Measurements from ENCODE around the gene CCDC184. TPM values are rescaled to one million over a fixed set of nuclear protein-coding genes. Genes with fewer than 3 reads are reported as not detected.

Gene CCDC184
- total RNA-seq (2021; ENCODE audit: unreplicated experiment) = 0.74 TPM
- 0.99 TPM for polyA plus RNA-seq (2012; ENCODE audit: insufficient read length)
- Bru-seq, nascent RNA = percentile 31 among the genes with signal in this experiment
- percentile 37 among the genes with signal in this experiment for BruChase-seq, experiment 1, labeled RNA remaining after a 2-hour chase
- percentile 18 among the genes with signal in this experiment for BruChase-seq, experiment 2, labeled RNA remaining after a 6-hour chase
- long read RNA-seq = 0 reads

GRCh38 chr12:48183091-48183875, at the start of gene CCDC184:
Gene CCDC184 (plus strand): TSS chr12:48183644. CDS start chr12:48184123, 479 bp downstream.
- peak; percentile 65 for TF ChIP-seq CTCF (IDR thresholded peaks at IDR 0.05)
- TF ChIP-seq TCF7L2 (IDR thresholded peaks at IDR 0.05; ENCODE audit: low read depth, low read length) = no peak
- no peak for TF ChIP-seq POLR2AphosphoS5 (IDR thresholded peaks at IDR 0.05; ENCODE audit: low read depth, low read length)
- TF ChIP-seq, protein P1, sequence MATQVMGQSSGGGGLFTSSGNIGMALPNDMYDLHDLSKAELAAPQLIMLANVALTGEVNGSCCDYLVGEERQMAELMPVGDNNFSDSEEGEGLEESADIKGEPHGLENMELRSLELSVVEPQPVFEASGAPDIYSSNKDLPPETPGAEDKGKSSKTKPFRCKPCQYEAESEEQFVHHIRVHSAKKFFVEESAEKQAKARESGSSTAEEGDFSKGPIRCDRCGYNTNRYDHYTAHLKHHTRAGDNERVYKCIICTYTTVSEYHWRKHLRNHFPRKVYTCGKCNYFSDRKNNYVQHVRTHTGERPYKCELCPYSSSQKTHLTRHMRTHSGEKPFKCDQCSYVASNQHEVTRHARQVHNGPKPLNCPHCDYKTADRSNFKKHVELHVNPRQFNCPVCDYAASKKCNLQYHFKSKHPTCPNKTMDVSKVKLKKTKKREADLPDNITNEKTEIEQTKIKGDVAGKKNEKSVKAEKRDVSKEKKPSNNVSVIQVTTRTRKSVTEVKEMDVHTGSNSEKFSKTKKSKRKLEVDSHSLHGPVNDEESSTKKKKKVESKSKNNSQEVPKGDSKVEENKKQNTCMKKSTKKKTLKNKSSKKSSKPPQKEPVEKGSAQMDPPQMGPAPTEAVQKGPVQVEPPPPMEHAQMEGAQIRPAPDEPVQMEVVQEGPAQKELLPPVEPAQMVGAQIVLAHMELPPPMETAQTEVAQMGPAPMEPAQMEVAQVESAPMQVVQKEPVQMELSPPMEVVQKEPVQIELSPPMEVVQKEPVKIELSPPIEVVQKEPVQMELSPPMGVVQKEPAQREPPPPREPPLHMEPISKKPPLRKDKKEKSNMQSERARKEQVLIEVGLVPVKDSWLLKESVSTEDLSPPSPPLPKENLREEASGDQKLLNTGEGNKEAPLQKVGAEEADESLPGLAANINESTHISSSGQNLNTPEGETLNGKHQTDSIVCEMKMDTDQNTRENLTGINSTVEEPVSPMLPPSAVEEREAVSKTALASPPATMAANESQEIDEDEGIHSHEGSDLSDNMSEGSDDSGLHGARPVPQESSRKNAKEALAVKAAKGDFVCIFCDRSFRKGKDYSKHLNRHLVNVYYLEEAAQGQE (IDR thresholded peaks at IDR 0.05; ENCODE audit: insufficient read depth in 1 of 2, low read depth in 2 of 2, low read length in 1 of 2) = no peak
- TF ChIP-seq SIN3A (IDR thresholded peaks at IDR 0.05; ENCODE audit: borderline replicate concordance, insufficient read depth, low read depth, low read length) = 0 out of 2 replicates have a peak, but pooled peaks have one; percentile 61
- peaks cover 23% of the 10 kb centered on the region for H3K27me3 ChIP-seq (ENCODE audit: control insufficient read depth, insufficient read depth, low read length)

GRCh38 chr12:48135027-48135426, 48.4 kb upstream of the CCDC184 start:
- DNase-seq (ENCODE audit: low read depth, low spot score) (no peak), ATAC-seq (no peak)
- ChIA-PET POLR2A (no interaction called here), CTCF (no interaction called here)
- no TSS peak for BruUV-seq (replicated peaks)
- Histone ChIP-seq H3K4me3 (ENCODE audit: low read depth in 2 of 2, low read length in 2 of 2) (no peak overlapping the region), H3K4me1 (ENCODE audit: control insufficient read depth, insufficient read depth, low read length) (no peaks in the 10 kb centered on the region), H3K36me3 (ENCODE audit: control insufficient read depth, insufficient read depth, low read length) (peaks cover 7% of the 10 kb centered on the region), H3K27ac (ENCODE audit: low read length) (no peak overlapping the region), H3K9me3 (ENCODE audit: control insufficient read depth, insufficient read depth, low read depth, low read length) (no peaks in the 10 kb centered on the region), H3K27me3 (ENCODE audit: control insufficient read depth, insufficient read depth, low read length) (no peaks in the 10 kb centered on the region)
- TF ChIP-seq SIN3A (IDR thresholded peaks at IDR 0.05; ENCODE audit: borderline replicate concordance, insufficient read depth, low read depth, low read length) (no peak), TCF7L2 (IDR thresholded peaks at IDR 0.05; ENCODE audit: low read depth, low read length) (no peak), CTCF (IDR thresholded peaks at IDR 0.05) (no peak), POLR2AphosphoS5 (IDR thresholded peaks at IDR 0.05; ENCODE audit: low read depth, low read length) (no peak)
- TF ChIP-seq, protein P1 (IDR thresholded peaks at IDR 0.05; ENCODE audit: insufficient read depth in 1 of 2, low read depth in 2 of 2, low read length in 1 of 2) = no peak
- in situ Hi-C loops (cut with HindIII; ENCODE audit: low pct_unique_long_range_greater_than_20kb, low sequenced_read_pairs) = no loop called here
- intact Hi-C loops (cut with micrococcal nuclease; ENCODE audit: unreplicated experiment) = no loop called here

More at GRCh38 chr12:48183091-48183875, at the start of gene CCDC184:
- Histone ChIP-seq H3K36me3 (ENCODE audit: control insufficient read depth, insufficient read depth, low read length) (no peaks in the 10 kb centered on the region), H3K4me1 (ENCODE audit: control insufficient read depth, insufficient read depth, low read length) (peaks cover 5% of the 10 kb centered on the region; the same call in 1 of the 2 replicates), H3K27ac (ENCODE audit: low read length) (peak within 1 kb of the TSS; percentile 59), H3K9me3 (ENCODE audit: control insufficient read depth, insufficient read depth, low read depth, low read length) (no peaks in the 10 kb centered on the region), H3K4me3 (ENCODE audit: low read depth in 2 of 2, low read length in 2 of 2) (peak within 1 kb of the TSS; percentile 62 to 86)
- CTCF ChIA-PET = interaction anchor here (0.6 to 0.8 kb wide), 2 partner anchors 12 to 22 kb away, joined by 3 read pairs; no protein-coding TSS in a partner anchor
- intact Hi-C loops (cut with micrococcal nuclease; ENCODE audit: unreplicated experiment) (no loop called here), in situ Hi-C loops (cut with HindIII; ENCODE audit: low pct_unique_long_range_greater_than_20kb, low sequenced_read_pairs) (no loop called here)
- no TSS peak for BruUV-seq (replicated peaks)
- POLR2A ChIA-PET = no interaction called here
- DNase-seq (ENCODE audit: low read depth, low spot score) (peak; percentile 38), ATAC-seq (peak; percentile 89)
